ENCODE data around the gene PRR36.

Gene PRR36

GRCh38 chr19:7914099-7914498, 39.9 kb upstream of the PRR36 start:
- no peak for DNase-seq (ENCODE audit: low read depth)
- no peak overlapping the region for H3K4me3 ChIP-seq (ENCODE audit: low read depth, low read length)

GRCh38 chr19:7913652-7914051, 39.5 kb upstream of the PRR36 start:
- H3K4me3 ChIP-seq (ENCODE audit: low read depth, low read length), result no peak overlapping the region
- no peak for DNase-seq (ENCODE audit: low read depth)

- DNase-seq (ENCODE audit: low read depth), result no peak
Measured at GRCh38 chr19:7912697-7913564, 38.7 kb upstream of the PRR36 start.

GRCh38 chr19:7912144-7912696, 38.0 kb upstream of the PRR36 start:
- H3K4me3 ChIP-seq (ENCODE audit: low read depth, low read length), result no peak overlapping the region

More at GRCh38 chr19:7912697-7913564, 38.7 kb upstream of the PRR36 start:
- H3K4me3 ChIP-seq (ENCODE audit: low read depth, low read length), result no peak overlapping the region

GRCh38 chr19:7911508-7912143, 37.4 kb upstream of the PRR36 start:
- no peak overlapping the region for H3K4me3 ChIP-seq (ENCODE audit: low read depth, low read length)
- DNase-seq (ENCODE audit: low read depth), result no peak

More at GRCh38 chr19:7912144-7912696, 38.0 kb upstream of the PRR36 start:
- DNase-seq (ENCODE audit: low read depth), result no peak

GRCh38 chr19:7910321-7911161, 36.4 kb upstream of the PRR36 start:
- H3K4me3 ChIP-seq (ENCODE audit: low read depth, low read length), result no peak overlapping the region
- DNase-seq (ENCODE audit: low read depth), result no peak

GRCh38 chr19:7909471-7910067, 35.4 kb upstream of the PRR36 start:
- DNase-seq (ENCODE audit: low read depth), result no peak
- no peak overlapping the region for H3K4me3 ChIP-seq (ENCODE audit: low read depth, low read length)

GRCh38 chr19:7908742-7909461, 34.7 kb upstream of the PRR36 start:
- H3K4me3 ChIP-seq (ENCODE audit: low read depth, low read length), result no peak overlapping the region
- no peak for DNase-seq (ENCODE audit: low read depth)

GRCh38 chr19:7908078-7908699, 34.0 kb upstream of the PRR36 start:
- no peak overlapping the region for H3K4me3 ChIP-seq (ENCODE audit: low read depth, low read length)

GRCh38 chr19:7907544-7907943, 33.4 kb upstream of the PRR36 start:
- no peak for DNase-seq (ENCODE audit: low read depth)
- H3K4me3 ChIP-seq (ENCODE audit: low read depth, low read length), result no peak overlapping the region

More at GRCh38 chr19:7908078-7908699, 34.0 kb upstream of the PRR36 start:
- DNase-seq (ENCODE audit: low read depth), result no peak

- no peak for DNase-seq (ENCODE audit: low read depth)
- no peak overlapping the region for H3K4me3 ChIP-seq (ENCODE audit: low read depth, low read length)
Measured at GRCh38 chr19:7907122-7907521, 32.9 kb upstream of the PRR36 start.

- no peak for DNase-seq (ENCODE audit: low read depth)
- H3K4me3 ChIP-seq (ENCODE audit: low read depth, low read length), result no peak overlapping the region
Measured at GRCh38 chr19:7905859-7906258, 31.7 kb upstream of the PRR36 start.

- DNase-seq (ENCODE audit: low read depth), result no peak
- H3K4me3 ChIP-seq (ENCODE audit: low read depth, low read length), result peak overlapping the region; percentile 85
Measured at GRCh38 chr19:7905268-7905667, 31.1 kb upstream of the PRR36 start.

- no peak for DNase-seq (ENCODE audit: low read depth)
- peak overlapping the region; percentile 85 for H3K4me3 ChIP-seq (ENCODE audit: low read depth, low read length)
Measured at GRCh38 chr19:7904074-7905020, 30.2 kb upstream of the PRR36 start.

GRCh38 chr19:7903244-7904073, 29.3 kb upstream of the PRR36 start, which contains the start of gene MAP2K7:
Gene MAP2K7 (plus strand): TSS chr19:7903877. CDS start chr19:7903945, 68 bp downstream.
- peak within 1 kb of the TSS; percentile 85 for H3K4me3 ChIP-seq (ENCODE audit: low read depth, low read length)
- peak; percentile 93 for DNase-seq (ENCODE audit: low read depth)

- H3K4me3 ChIP-seq (ENCODE audit: low read depth, low read length), result peak overlapping the region; percentile 80
- DNase-seq (ENCODE audit: low read depth), result no peak
Measured at GRCh38 chr19:7902796-7903243, 28.6 kb upstream of the PRR36 start.
